ENCODE data around the gene TLCD2. TPM values are rescaled to one million over a fixed set of nuclear protein-coding genes. Genes with fewer than 3 reads are reported as not detected.

Gene TLCD2, protein sequence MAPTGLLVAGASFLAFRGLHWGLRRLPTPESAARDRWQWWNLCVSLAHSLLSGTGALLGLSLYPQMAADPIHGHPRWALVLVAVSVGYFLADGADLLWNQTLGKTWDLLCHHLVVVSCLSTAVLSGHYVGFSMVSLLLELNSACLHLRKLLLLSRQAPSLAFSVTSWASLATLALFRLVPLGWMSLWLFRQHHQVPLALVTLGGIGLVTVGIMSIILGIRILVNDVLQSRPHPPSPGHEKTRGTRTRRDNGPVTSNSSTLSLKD
- 0.84 and 1.1 TPM in 2 replicates for total RNA-seq (2016; rRNA removed; fragmentation: Illumina TruSeq; extraction: Trizol)
- total RNA-seq (2016; cell fraction: cytosol; rRNA removed; fragmentation: Illumina TruSeq; extraction: Trizol; ENCODE audit: low read depth), result 0.26 and 0.40 TPM in 2 replicates
- 0.92 and 1.3 TPM in 2 replicates for total RNA-seq (2016; cell fraction: insoluble cytoplasmic fraction; rRNA removed; fragmentation: Illumina TruSeq; extraction: Trizol)
- total RNA-seq (2016; cell fraction: membrane; rRNA removed; fragmentation: Illumina TruSeq; extraction: Trizol), result 0.86 and 1.1 TPM in 2 replicates
- 0.84 and 0.94 TPM in 2 replicates for total RNA-seq (2016; cell fraction: nucleus; rRNA removed; fragmentation: Illumina TruSeq; extraction: Trizol)
- 0.90 and 1.2 TPM in 2 replicates for polyA plus RNA-seq (2011; rRNA removed)
- polyA plus RNA-seq (2011; cell fraction: cytosol; rRNA removed), result 0.56 and 0.73 TPM in 2 replicates
- 0.92 and 1.4 TPM in 2 replicates for polyA plus RNA-seq (2011; cell fraction: nucleus; rRNA removed)
- 0.78 and 1.3 TPM in 2 replicates for polyA plus RNA-seq (2012)
- 0.23 and 0.25 TPM in 2 replicates for polyA plus RNA-seq (2016; cell fraction: cytosol; fragmentation: Illumina TruSeq; extraction: Trizol; ENCODE audit: low read depth)
- 0.71 and 0.74 TPM in 2 replicates for polyA plus RNA-seq (2016; cell fraction: insoluble cytoplasmic fraction; fragmentation: Illumina TruSeq; extraction: Trizol; ENCODE audit: low read depth)
- polyA plus RNA-seq (2016; cell fraction: membrane; fragmentation: Illumina TruSeq; extraction: Trizol; ENCODE audit: low read depth), result 0.47 and 0.49 TPM in 2 replicates
- 1.4 and 1.5 TPM in 2 replicates for polyA plus RNA-seq (2016; cell fraction: nucleus; fragmentation: Illumina TruSeq; extraction: Trizol; ENCODE audit: insufficient read depth, low read depth)
- 1.6 and 2.6 TPM in 2 replicates for polyA minus RNA-seq (2011; rRNA and poly(A)+ RNA removed; ENCODE audit: low replicate concordance)
- polyA minus RNA-seq (2011; cell fraction: cytosol; rRNA and poly(A)+ RNA removed), result 0.53 and 1.3 TPM in 2 replicates
- 1.3 and 1.6 TPM in 2 replicates for polyA minus RNA-seq (2011; cell fraction: nucleus; rRNA and poly(A)+ RNA removed)
- Bru-seq, nascent RNA, result percentile 44 among the genes with signal in this experiment
- BruChase-seq, experiment 1, labeled RNA remaining after a 6-hour chase, result percentile 63 among the genes with signal in this experiment
- BruChase-seq, experiment 2, labeled RNA remaining after a 2-hour chase, result percentile 49 among the genes with signal in this experiment
- long read RNA-seq, experiment 1, result 0 reads
- long read RNA-seq, experiment 2, partial matches to known transcripts, result 1 of 6 reads
- long read RNA-seq, experiment 2, other reads (novel, unspliced or antisense), result 5 of 6 reads

DNA sequence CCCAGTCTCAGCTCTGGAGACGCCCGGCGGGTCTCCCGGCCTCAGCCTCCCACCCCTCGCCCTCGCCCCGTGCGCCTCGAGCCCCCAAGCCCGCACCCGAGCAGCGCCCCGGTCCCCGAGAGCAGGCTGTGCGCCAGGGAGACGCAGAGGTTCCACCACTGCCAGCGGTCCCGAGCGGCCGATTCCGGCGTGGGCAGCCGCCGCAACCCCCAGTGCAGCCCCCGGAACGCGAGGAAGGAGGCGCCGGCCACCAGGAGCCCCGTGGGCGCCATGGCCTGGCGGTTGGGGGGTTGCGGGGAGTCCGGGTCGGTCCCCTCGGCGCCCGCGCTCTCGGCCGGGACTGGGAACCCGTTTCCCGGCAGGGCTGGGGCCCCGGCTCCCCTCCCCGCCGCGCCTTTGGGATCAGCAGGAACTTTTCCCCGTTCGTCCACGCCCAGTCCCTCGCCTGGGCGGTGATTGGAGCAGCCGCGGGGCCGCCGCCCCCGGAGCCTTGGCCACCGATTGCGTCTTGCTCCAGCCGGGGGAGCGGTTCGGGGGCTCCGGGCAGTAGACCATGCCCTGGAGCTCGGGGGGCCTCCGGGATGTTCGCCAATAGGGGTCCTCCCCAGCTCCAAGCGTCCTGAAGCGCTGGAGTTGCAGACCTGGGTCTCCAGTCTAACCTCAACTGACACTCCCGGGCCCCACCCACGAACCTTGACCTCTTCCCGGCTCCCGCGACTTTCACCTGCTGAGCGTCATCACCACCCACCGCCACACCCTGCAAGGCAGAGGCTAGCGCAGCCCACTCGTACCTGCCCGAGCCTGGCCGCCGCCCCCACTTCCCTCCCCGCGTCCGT, at the start of gene TLCD2:
TSS of gene TLCD2 (minus strand) at position 407 of the 836 bp plus-strand sequence. CDS start at position 272, 135 bp downstream.
- 16% methylated on average over 7 of the region's 83 CpGs for WGBS (ENCODE audit: low lambda C conversion rate)
- CTCF ChIA-PET (ENCODE audit: low intra/inter-chr PET ratio, low total read pairs), result interaction anchor here (1.0 kb wide), 1 partner anchor 40 kb away, joined by 3 read pairs; no protein-coding TSS in a partner anchor
- Histone ChIP-seq H3K4me3 (replicated peaks in 1 of 3; ENCODE audit: insufficient read depth in 1 of 3, low read depth in 2 of 3, low read length in 3 of 3) (peak within 1 kb of the TSS; percentile 77 to 88 (median 85)), H3K9ac (ENCODE audit: insufficient read depth, low read depth, low read length) (peak within 1 kb of the TSS; percentile 76), H2AFZ (ENCODE audit: low read length) (no peak within 1 kb of the TSS), H3K36me3 (replicated peaks in 1 of 2; ENCODE audit: control insufficient read depth in 1 of 2, insufficient read depth in 2 of 2, low read length in 2 of 2) (peaks cover 6 to 19% of the 10 kb centered on the region in 2 experiments), H3K9me3 (ENCODE audit: low read length) (no peaks in the 10 kb centered on the region), H3K4me1 (ENCODE audit: insufficient read depth, low read length) (peaks cover 31% of the 10 kb centered on the region), H3K4me2 (ENCODE audit: low read depth, low read length) (peak within 1 kb of the TSS; percentile 76), H3K27me3 (ENCODE audit: control insufficient read depth in 1 of 2, insufficient read depth in 2 of 2, low read length in 2 of 2) (peaks cover 0 to under 1% of the 10 kb centered on the region in 2 experiments; a peak in 2 of 5 replicates), H4K20me1 (ENCODE audit: insufficient read depth, low read length) (peaks cover 10% of the 10 kb centered on the region), H3K27ac (ENCODE audit: extremely low read length, insufficient read depth, low read length) (peak within 1 kb of the TSS; percentile 24), H3K79me2 (ENCODE audit: insufficient read depth, low read length) (peaks cover 9% of the 10 kb centered on the region)
- intact Hi-C loops (cut with micrococcal nuclease; ENCODE audit: unreplicated experiment), result loop anchor here (10.0 kb wide), 1 partner anchor 155 kb away; no protein-coding TSS in a partner anchor
- no TSS peak for BruUV-seq (replicated peaks)
- POLR2A ChIA-PET, result interaction anchor here (0.9 to 1.2 kb wide), 3 partner anchors 12 to 61 kb away, joined by 4 read pairs; partner anchors contain the start of genes RILP and SERPINF1
- FAIRE-seq, result no peak
- peak; percentile 52 for ATAC-seq
- in situ Hi-C loops (cut with HindIII; ENCODE audit: extremely low pct_ligation_motif_present, low pct_unique_long_range_greater_than_20kb), result loop anchor here (25.0 kb wide), 1 partner anchor 327 kb away; the partner anchor contains the start of genes DPH1, OVCA2 and RTN4RL1
- DNase-seq (ENCODE audit: low spot score), result no peak
- TF ChIP-seq SIN3A (IDR thresholded peaks at IDR 0.05; ENCODE audit: borderline replicate concordance, low read depth, low read length) (0 out of 2 replicates have a peak, but pooled peaks have one; percentile 10), BCL6 (CRISPR knock-in tag; IDR thresholded peaks at IDR 0.05) (peak; percentile 19; the same call in 1 of the 2 replicates), RBFOX2 (IDR thresholded peaks at IDR 0.05; ENCODE audit: low read depth, low read length) (peak; percentile 81), FLYWCH1 (CRISPR knock-in tag; IDR thresholded peaks at IDR 0.05) (no peak)
- TF ChIP-seq, protein P1, sequence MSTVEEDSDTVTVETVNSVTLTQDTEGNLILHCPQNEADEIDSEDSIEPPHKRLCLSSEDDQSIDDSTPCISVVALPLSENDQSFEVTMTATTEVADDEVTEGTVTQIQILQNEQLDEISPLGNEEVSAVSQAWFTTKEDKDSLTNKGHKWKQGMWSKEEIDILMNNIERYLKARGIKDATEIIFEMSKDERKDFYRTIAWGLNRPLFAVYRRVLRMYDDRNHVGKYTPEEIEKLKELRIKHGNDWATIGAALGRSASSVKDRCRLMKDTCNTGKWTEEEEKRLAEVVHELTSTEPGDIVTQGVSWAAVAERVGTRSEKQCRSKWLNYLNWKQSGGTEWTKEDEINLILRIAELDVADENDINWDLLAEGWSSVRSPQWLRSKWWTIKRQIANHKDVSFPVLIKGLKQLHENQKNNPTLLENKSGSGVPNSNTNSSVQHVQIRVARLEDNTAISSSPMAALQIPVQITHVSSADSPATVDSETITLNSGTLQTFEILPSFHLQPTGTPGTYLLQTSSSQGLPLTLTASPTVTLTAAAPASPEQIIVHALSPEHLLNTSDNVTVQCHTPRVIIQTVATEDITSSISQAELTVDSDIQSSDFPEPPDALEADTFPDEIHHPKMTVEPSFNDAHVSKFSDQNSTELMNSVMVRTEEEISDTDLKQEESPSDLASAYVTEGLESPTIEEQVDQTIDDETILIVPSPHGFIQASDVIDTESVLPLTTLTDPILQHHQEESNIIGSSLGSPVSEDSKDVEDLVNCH (CRISPR knock-in tag; IDR thresholded peaks at IDR 0.05), result no peak
- TF ChIP-seq, protein P2, sequence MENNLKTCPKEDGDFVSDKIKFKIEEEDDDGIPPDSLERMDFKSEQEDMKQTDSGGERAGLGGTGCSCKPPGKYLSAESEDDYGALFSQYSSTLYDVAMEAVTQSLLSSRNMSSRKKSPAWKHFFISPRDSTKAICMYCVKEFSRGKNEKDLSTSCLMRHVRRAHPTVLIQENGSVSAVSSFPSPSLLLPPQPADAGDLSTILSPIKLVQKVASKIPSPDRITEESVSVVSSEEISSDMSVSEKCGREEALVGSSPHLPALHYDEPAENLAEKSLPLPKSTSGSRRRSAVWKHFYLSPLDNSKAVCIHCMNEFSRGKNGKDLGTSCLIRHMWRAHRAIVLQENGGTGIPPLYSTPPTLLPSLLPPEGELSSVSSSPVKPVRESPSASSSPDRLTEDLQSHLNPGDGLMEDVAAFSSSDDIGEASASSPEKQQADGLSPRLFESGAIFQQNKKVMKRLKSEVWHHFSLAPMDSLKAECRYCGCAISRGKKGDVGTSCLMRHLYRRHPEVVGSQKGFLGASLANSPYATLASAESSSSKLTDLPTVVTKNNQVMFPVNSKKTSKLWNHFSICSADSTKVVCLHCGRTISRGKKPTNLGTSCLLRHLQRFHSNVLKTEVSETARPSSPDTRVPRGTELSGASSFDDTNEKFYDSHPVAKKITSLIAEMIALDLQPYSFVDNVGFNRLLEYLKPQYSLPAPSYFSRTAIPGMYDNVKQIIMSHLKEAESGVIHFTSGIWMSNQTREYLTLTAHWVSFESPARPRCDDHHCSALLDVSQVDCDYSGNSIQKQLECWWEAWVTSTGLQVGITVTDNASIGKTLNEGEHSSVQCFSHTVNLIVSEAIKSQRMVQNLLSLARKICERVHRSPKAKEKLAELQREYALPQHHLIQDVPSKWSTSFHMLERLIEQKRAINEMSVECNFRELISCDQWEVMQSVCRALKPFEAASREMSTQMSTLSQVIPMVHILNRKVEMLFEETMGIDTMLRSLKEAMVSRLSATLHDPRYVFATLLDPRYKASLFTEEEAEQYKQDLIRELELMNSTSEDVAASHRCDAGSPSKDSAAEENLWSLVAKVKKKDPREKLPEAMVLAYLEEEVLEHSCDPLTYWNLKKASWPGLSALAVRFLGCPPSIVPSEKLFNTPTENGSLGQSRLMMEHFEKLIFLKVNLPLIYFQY (CRISPR knock-in tag; IDR thresholded peaks at IDR 0.05; ENCODE audit: borderline replicate concordance), result 0 out of 2 replicates have a peak, but pooled peaks have one; percentile 25
- TF ChIP-seq, protein P3, sequence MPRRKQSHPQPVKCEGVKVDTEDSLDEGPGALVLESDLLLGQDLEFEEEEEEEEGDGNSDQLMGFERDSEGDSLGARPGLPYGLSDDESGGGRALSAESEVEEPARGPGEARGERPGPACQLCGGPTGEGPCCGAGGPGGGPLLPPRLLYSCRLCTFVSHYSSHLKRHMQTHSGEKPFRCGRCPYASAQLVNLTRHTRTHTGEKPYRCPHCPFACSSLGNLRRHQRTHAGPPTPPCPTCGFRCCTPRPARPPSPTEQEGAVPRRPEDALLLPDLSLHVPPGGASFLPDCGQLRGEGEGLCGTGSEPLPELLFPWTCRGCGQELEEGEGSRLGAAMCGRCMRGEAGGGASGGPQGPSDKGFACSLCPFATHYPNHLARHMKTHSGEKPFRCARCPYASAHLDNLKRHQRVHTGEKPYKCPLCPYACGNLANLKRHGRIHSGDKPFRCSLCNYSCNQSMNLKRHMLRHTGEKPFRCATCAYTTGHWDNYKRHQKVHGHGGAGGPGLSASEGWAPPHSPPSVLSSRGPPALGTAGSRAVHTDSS (CRISPR knock-in tag; conservative IDR thresholded peaks at IDR 0.05), result no peak

Data from HepG2 (cell line).